Psoas muscle (tissue), 8 donors: ENCODE measurements around the gene GH2. TPM values are rescaled to one million over a fixed set of nuclear protein-coding genes. Genes with fewer than 3 reads are reported as not detected.
"Not testable (repeated sequence)": the region's sequence is repeated elsewhere in the genome, so short reads cannot be mapped to it uniquely, and the experiment has no call there.

ENCODE experiments used
- ATAC-seq, 4 donors: fragments of 200-7000 bp; cut with Tn5 transposase; one replicate each; pipeline ENCODE4 v1.9.1; 2020; ENCODE audit warnings: moderate library complexity in 3 of 4, mild to moderate bottlenecking in 2 of 4
- DNase-seq, 2 donors: peaks; one replicate each; pipeline ENCODE4 v3.0.0-alpha.2; 2020
- H3K27ac ChIP-seq: fragments of 200-600 bp; one replicate; pipeline ENCODE4 v1.8.0; 2022
- H3K27me3 ChIP-seq, 3 donors: fragments of 200-600 bp in 1 of 3; one replicate each; pipeline versions ENCODE4 v1.6.1 to v1.8.0; 2013 to 2022; ENCODE audit warnings: low read length in 2 of 3, mild to moderate bottlenecking in 2 of 3, moderate library complexity in 1 of 3; ENCODE audit not compliant: insufficient read depth in 3 of 3
- H3K36me3 ChIP-seq, 2 donors: fragments of 200-600 bp in 1 of 2; one replicate each; pipeline versions ENCODE4 v1.6.1 to v1.8.0; 2013 to 2022; ENCODE audit warnings: low read depth in 1 of 2, mild to moderate bottlenecking in 1 of 2, moderate library complexity in 1 of 2; ENCODE audit not compliant: insufficient read depth in 1 of 2
- H3K4me1 ChIP-seq: fragments of 200-600 bp; one replicate; pipeline ENCODE4 v1.8.0; 2022
- H3K4me3 ChIP-seq: fragments of 200-600 bp; one replicate; pipeline ENCODE4 v1.8.0; 2022; ENCODE audit warnings: mild to moderate bottlenecking
- H3K9me3 ChIP-seq: fragments of 200-600 bp; one replicate; pipeline ENCODE4 v1.8.0; 2022
- WGBS, 3 donors: extraction: QIAGEN DNeasy Blood & Tissue Kit; methylation state at CpG; one replicate each; pipeline versions ENCODE4 v1.1.6 to v1.1.7; 2013; 5-methylcytosine and 5-hydroxymethylcytosine counted together
- intact Hi-C, 2 donors: fragments of 100-400 bp; cut with DNase I; formaldehyde crosslinking; loops; one replicate each; pipeline versions ENCODE4 v1.11.0 to v1.14.2; 2022
- polyA plus RNA-seq, 3 donors: library from polyadenylated mRNA; stranded (reverse); fragments of 200-250 nt; gene quantifications; one replicate each; pipeline ENCODE4 v1.2.3, GENCODE V29; 2013
- total RNA-seq, 4 donors: library from RNA; stranded (reverse); fragmentation: NEBNext Ultra II Directional in 2 of 4; extraction: Animal tissue kit (Norgen Biotek cat#: 25700) in 2 of 4; gene quantifications; one replicate each; pipeline versions ENCODE4 v1.2.1 to v1.2.4, GENCODE V29; 2021 to 2023
- TF ChIP-seq, protein P1 (sequence below): fragments of 200-600 bp; IDR thresholded peaks from one replicate; pipeline ENCODE4 v1.8.0; 2022; ENCODE audit warnings: antibody characterized with exemption
- donor health status: healthy with polysubstance abuse.
- donor health status: DM: no; HTN: no; CAD: no; lungs with moderate emphysema.
- donor health status: Bipolar disorder and iron deficiency.
- donor health status: healthy.
- donor health status: DM: yes; HTN: yes; CAD: no.
- donor health status: DM: no; HTN: no; CAD: no.
- donor health status: DM: no; HTN: no; CAD: no.
- donor health status: DM: yes; HTN: yes; CAD: no.

GH2 gene
- total and polyA plus RNA-seq, 7 donors, result not detected

- TF ChIP-seq, protein P1, sequence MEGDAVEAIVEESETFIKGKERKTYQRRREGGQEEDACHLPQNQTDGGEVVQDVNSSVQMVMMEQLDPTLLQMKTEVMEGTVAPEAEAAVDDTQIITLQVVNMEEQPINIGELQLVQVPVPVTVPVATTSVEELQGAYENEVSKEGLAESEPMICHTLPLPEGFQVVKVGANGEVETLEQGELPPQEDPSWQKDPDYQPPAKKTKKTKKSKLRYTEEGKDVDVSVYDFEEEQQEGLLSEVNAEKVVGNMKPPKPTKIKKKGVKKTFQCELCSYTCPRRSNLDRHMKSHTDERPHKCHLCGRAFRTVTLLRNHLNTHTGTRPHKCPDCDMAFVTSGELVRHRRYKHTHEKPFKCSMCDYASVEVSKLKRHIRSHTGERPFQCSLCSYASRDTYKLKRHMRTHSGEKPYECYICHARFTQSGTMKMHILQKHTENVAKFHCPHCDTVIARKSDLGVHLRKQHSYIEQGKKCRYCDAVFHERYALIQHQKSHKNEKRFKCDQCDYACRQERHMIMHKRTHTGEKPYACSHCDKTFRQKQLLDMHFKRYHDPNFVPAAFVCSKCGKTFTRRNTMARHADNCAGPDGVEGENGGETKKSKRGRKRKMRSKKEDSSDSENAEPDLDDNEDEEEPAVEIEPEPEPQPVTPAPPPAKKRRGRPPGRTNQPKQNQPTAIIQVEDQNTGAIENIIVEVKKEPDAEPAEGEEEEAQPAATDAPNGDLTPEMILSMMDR, result peak; percentile 59
- H3K9me3 ChIP-seq, result no peaks in the 10 kb centered on the region
- intact Hi-C loops, result loop anchor here in 1 of 2 donors (5.0 kb wide), 1 partner anchor 823 kb away; no protein-coding TSS in a partner anchor
- ATAC-seq (peak; percentile 97 to 98 (median 97)), DNase-seq (peak; percentile 95 to 98)
- H3K27ac ChIP-seq, result peak overlapping the region; percentile 71
- 12 to 16% (median 13%) methylated on average over 82 of the region's 82 CpGs for WGBS, 3 donors
- H3K27me3 ChIP-seq, result no peaks in the 10 kb centered on the region
- peaks cover 9% of the 10 kb centered on the region for H3K4me1 ChIP-seq
- H3K4me3 ChIP-seq, result peak overlapping the region; percentile 61
- H3K36me3 ChIP-seq, result no peaks in the 10 kb centered on the region
Measured at GRCh38 chr17:63848834-63849689, 32.7 kb downstream of the GH2 start.

DNA sequence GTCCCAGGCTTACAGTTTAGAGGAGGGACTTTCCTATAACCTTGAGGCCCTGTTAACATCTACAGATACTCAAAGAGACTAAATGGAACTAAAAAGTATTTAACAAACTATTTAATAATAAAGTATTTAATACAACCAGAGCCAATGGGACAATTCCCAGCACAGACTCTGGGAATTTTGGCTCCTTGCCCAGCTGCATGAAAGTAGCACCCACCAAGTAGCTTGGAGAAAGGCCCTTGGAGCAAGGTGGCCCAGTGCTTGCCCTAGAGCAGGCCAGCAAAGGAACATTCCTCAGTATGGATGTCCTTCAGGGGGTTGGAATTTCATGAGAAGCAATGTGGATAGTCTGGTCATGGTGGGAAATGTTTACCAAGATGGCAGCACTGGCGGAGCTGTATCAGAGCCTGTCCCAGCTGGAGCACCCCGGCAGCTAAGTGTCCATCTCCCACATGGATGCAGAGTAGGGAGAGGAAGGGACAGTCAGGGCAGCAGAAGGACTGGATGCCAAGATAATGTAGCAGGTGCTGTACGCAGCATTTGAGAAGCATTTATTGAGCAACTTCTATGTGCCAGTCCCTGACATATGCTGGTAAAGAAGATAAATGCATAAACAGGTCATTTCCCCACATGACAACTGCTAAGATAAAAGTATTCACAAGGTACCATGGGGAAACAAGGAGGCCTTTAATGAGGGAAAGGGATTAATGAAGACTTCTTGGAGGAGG is 34.1 kb downstream of the GH2 start:
- no peaks in the 10 kb centered on the region for H3K27me3 ChIP-seq

GRCh38 chr17:63845509-63845908 is 36.2 kb downstream of the GH2 start:
- Histone ChIP-seq H3K4me1 (peaks cover 23% of the 10 kb centered on the region), H3K4me3 (no peak overlapping the region), H3K36me3 (no peaks in the 10 kb centered on the region), H3K27ac (no peak overlapping the region), H3K27me3 (no peaks in the 10 kb centered on the region), H3K9me3 (no peaks in the 10 kb centered on the region)
- no peak for ATAC-seq
- intact Hi-C loops, result loop anchor here in 1 of 2 donors (5.0 kb wide), 1 partner anchor 827 kb away; no protein-coding TSS in a partner anchor
- TF ChIP-seq, protein P1, result no peak
- DNase-seq, result no peak
- WGBS, 3 donors, result 41 to 87% (median 76%) methylated on average over 1 of the region's 1 CpG

More for the DNA sequence above, 34.1 kb downstream of the GH2 start:
- Histone ChIP-seq H3K4me3 (no peak overlapping the region), H3K27ac (no peak overlapping the region), H3K9me3 (no peaks in the 10 kb centered on the region), H3K4me1 (peaks cover 14% of the 10 kb centered on the region), H3K36me3 (no peaks in the 10 kb centered on the region)
- ATAC-seq (no peak), DNase-seq (peak in 1 of 2 donors; percentile 39)
- intact Hi-C loops, result loop anchor here in 1 of 2 donors (5.0 kb wide), 1 partner anchor 825 kb away; no protein-coding TSS in a partner anchor
- TF ChIP-seq, protein P1, result no peak
- 82 to 100% (median 97%) methylated on average over 3 of the region's 3 CpGs for WGBS, 3 donors

DNA sequence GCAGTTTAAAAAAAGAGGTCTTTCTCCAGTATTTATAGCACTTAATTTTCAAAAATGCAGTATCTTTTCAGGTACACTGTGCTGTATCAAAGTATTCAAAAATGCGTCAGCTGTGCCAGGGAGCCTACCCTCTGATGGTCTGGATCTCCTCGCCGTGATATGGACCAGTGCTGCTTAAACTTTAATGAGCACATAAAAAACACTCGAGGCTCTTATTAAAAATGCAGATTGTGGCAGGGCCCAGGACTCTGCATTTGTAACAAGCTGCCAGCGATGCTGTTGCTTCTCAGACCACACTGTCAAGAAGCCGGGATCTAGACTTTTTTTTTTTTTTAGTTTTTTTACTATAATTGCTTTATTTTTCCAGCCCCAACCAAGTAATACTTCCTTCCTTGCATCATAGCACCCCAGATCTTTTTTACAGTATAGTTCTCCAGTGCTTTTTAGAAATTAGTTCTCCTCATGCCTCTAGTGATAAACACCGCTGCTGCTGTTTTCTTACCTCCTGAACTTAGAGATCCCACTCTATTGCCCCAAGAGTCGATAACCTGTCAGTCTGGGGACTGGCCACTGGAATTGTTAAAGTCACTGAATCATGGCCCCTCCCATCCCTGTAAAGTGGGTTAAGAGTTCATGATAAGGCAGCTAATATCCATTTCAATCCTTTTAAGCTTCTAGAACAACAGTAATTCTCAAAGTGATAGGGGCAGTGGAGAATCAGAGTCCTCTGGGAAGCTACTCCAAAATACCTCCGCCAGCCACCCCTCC is 37.6 kb downstream of the GH2 start:
- ATAC-seq (no peak), DNase-seq (peak in 1 of 2 donors; percentile 50)
- Histone ChIP-seq H3K4me1 (peaks cover 37% of the 10 kb centered on the region), H3K4me3 (peak overlapping the region; percentile 83), H3K27ac (peak overlapping the region; percentile 80), H3K36me3 (no peaks in the 10 kb centered on the region), H3K9me3 (no peaks in the 10 kb centered on the region), H3K27me3 (no peaks in the 10 kb centered on the region)
- intact Hi-C loops, result no loop called here
- WGBS, 3 donors, result 53 to 57% (median 54%) methylated on average over 9 of the region's 9 CpGs
- TF ChIP-seq, protein P1, result no peak

- 1 to 2% (median 2%) methylated on average over 19 of the region's 19 CpGs for WGBS, 3 donors
- ATAC-seq, result not testable (repeated sequence)
Measured at GRCh38 chr17:63843387-63843888, 38.3 kb downstream of the GH2 start.

More at GRCh38 chr17:63843387-63843888, 38.3 kb downstream of the GH2 start:
- intact Hi-C loops, H3K36me3 ChIP-seq, H3K9me3 ChIP-seq, H3K27me3 ChIP-seq: not testable (repeated sequence)
- H3K4me1 ChIP-seq, result peaks cover 40% of the 10 kb centered on the region
- peak overlapping the region; percentile 80 for H3K27ac ChIP-seq
- peak; percentile 61 to 74 for DNase-seq
- H3K4me3 ChIP-seq, result peak overlapping the region; percentile 83
